Endothelial cell of umbilical vein (primary cell): Measurements from ENCODE around the gene SUSD6. TPM values are rescaled to one million over a fixed set of nuclear protein-coding genes. Genes with fewer than 3 reads are reported as not detected.

ENCODE experiments used
- BruUV-seq: library from RNA; stranded (reverse); fragments of 400-500 nt; replicated peaks from 2 replicates; lab custom pipeline; 2021; lab: Mats Ljungman, UMichigan
- CTCF ChIA-PET: fragments of 300-600, 350-600 bp; sonication (Branson Sonifier 250); formaldehyde crosslinking; loops from one replicate; lab custom pipeline; 2021; ENCODE audit warnings: antibody characterized with exemption, inconsistent platforms; lab: Charles Lee
- POLR2A ChIA-PET: fragments of 300-600, 350-600 bp; sonication (Branson Sonifier 250); formaldehyde crosslinking; loops from one replicate; lab custom pipeline; 2021; ENCODE audit warnings: antibody characterized with exemption, inconsistent platforms; lab: Charles Lee
- DNase-seq: peaks from one replicate; pipeline ENCODE4 v3.0.0-alpha.2; 2011; ENCODE audit warnings: low read depth, low spot score
- FAIRE-seq: peaks from 2 replicates; lab custom pipeline; 2011; peaks lifted over from hg19 to GRCh38; lab: Jason Lieb, UNC
- H2AFZ ChIP-seq: 2 replicates; pipeline ENCODE4 v1.6.0; 2012; ENCODE audit warnings: low read depth, low read length, control low read depth, inconsistent platforms
- H3K27ac ChIP-seq: 2 replicates; pipeline ENCODE4 v1.5.1; 2011; ENCODE audit warnings: low read depth, mild to moderate bottlenecking, control low read depth, low read length, moderate library complexity; ENCODE audit not compliant: insufficient read depth
- H3K27me3 ChIP-seq, 2 experiments: 2 replicates each; pipeline versions ENCODE4 v1.6.0 to v1.6.1; 2011; ENCODE audit warnings: low read length in 2 of 2, mixed read lengths in 1 of 2; ENCODE audit not compliant: control insufficient read depth in 2 of 2, insufficient read depth in 2 of 2
- H3K36me3 ChIP-seq, 2 experiments: 2 replicates in 1 of 2; 3 replicates in 1 of 2; pipeline ENCODE4 v1.5.1; 2011; ENCODE audit warnings: low read length in 2 of 2, mild to moderate bottlenecking in 1 of 2, moderate library complexity in 1 of 2; ENCODE audit not compliant: control insufficient read depth in 2 of 2, insufficient read depth in 2 of 2; ENCODE audit errors: extremely low read depth in 1 of 2
- H3K4me1 ChIP-seq: 3 replicates; pipeline ENCODE4 v1.5.1; 2011; ENCODE audit warnings: mild to moderate bottlenecking, low read length; ENCODE audit not compliant: control insufficient read depth, insufficient read depth; ENCODE audit errors: extremely low read depth
- H3K4me2 ChIP-seq: 2 replicates; pipeline ENCODE4 v1.6.1; 2011; ENCODE audit warnings: low read length, control low read depth, mixed read lengths; ENCODE audit not compliant: insufficient read depth
- H3K4me3 ChIP-seq, 3 experiments: fragments of 200-600 bp in 1 of 3; sonication (generic), shearing (Covaris generic) in 1 of 3; replicated peaks in 1 of 3; 2 replicates each; pipeline ENCODE4 v1.5.1; 2011 to 2016; ENCODE audit warnings: control low read depth in 3 of 3, low read length in 3 of 3, mild to moderate bottlenecking in 2 of 3, inconsistent platforms in 1 of 3, low read depth in 1 of 3, moderate library complexity in 1 of 3; ENCODE audit not compliant: insufficient read depth in 1 of 3
- H3K79me2 ChIP-seq: 2 replicates; pipeline ENCODE4 v1.6.0; 2012; ENCODE audit warnings: low read length, inconsistent platforms; ENCODE audit not compliant: control insufficient read depth, insufficient read depth
- H3K9ac ChIP-seq: replicated peaks from 2 replicates; pipeline ENCODE3; 2011; ENCODE audit warnings: low read length, control low read depth; ENCODE audit not compliant: insufficient read depth; ENCODE audit errors: extremely low read depth
- H3K9me1 ChIP-seq: replicated peaks from 3 replicates; pipeline ENCODE4 v1.6.0; 2011; ENCODE audit warnings: mild to moderate bottlenecking, low read length; ENCODE audit not compliant: control insufficient read depth, insufficient read depth; ENCODE audit errors: extremely low read depth
- H3K9me3 ChIP-seq: replicated peaks from 2 replicates; pipeline ENCODE4 v1.5.1; 2012; ENCODE audit warnings: low read length, inconsistent platforms; ENCODE audit not compliant: control insufficient read depth, insufficient read depth
- H4K20me1 ChIP-seq: replicated peaks from 2 replicates; pipeline ENCODE3; 2011; ENCODE audit warnings: mild to moderate bottlenecking, low read length; ENCODE audit not compliant: control insufficient read depth, insufficient read depth; ENCODE audit errors: extremely low read depth
- CTCF ChIP-seq, 2 donors: IDR thresholded peaks; 1 replicate in 1 of 2; 2 replicates in 1 of 2; pipeline ENCODE4 v1.5.1; 2011; ENCODE audit warnings: low read length in 2 of 2, mild to moderate bottlenecking in 2 of 2, moderate library complexity in 2 of 2, control low read depth in 1 of 2, inconsistent platforms in 1 of 2, low read depth in 1 of 2; ENCODE audit not compliant: insufficient read depth in 1 of 2; ENCODE audit errors: extremely low read depth in 1 of 2
- EZH2 ChIP-seq: IDR thresholded peaks from 2 replicates; pipeline ENCODE4 v1.6.1; 2012; ENCODE audit warnings: borderline replicate concordance, low read depth, mild to moderate bottlenecking, moderate library complexity, low read length, inconsistent platforms; ENCODE audit not compliant: severe bottlenecking
- FOS ChIP-seq: IDR thresholded peaks from 2 replicates; pipeline ENCODE4 v1.6.1; 2011; ENCODE audit warnings: mild to moderate bottlenecking, low read length, moderate library complexity, borderline replicate concordance; ENCODE audit not compliant: insufficient read depth
- GATA2 ChIP-seq: IDR thresholded peaks from 2 replicates; pipeline ENCODE4 v1.7.0; 2011; ENCODE audit warnings: low read depth, mild to moderate bottlenecking, moderate library complexity, mixed read lengths, low read length; ENCODE audit not compliant: insufficient read length, insufficient read depth
- JUN ChIP-seq: IDR thresholded peaks from 2 replicates; pipeline ENCODE4 v1.6.1; 2011; ENCODE audit warnings: borderline replicate concordance, low read depth; ENCODE audit not compliant: insufficient read length, insufficient read depth
- MAX ChIP-seq: IDR thresholded peaks from 2 replicates; pipeline ENCODE4 v1.6.1; 2011; ENCODE audit not compliant: insufficient read depth, insufficient read length
- MYC ChIP-seq: IDR thresholded peaks from one replicate; pipeline ENCODE4 v1.6.1; 2011; ENCODE audit warnings: mild to moderate bottlenecking, low read depth, low read length
- POLR2A ChIP-seq: IDR thresholded peaks from 2 replicates; pipeline ENCODE4 v1.6.1; 2012; ENCODE audit warnings: low read depth, mild to moderate bottlenecking, control low read depth, low read length
- POLR2AphosphoS5 ChIP-seq: IDR thresholded peaks from 2 replicates; pipeline ENCODE4 v1.6.1; 2012; ENCODE audit warnings: low read depth, mild to moderate bottlenecking, control low read depth, low read length, moderate library complexity; ENCODE audit not compliant: insufficient read depth
- dilution Hi-C: fragments of 300-500 bp; cut with MboI; formaldehyde crosslinking; loops from one replicate; pipeline ENCODE4 v1.15.0; 2019; ENCODE audit warnings: low sequenced_read_pairs; ENCODE audit not compliant: extremely low pct_ligation_motif_present
- intact Hi-C: fragments of 100-400 bp; cut with micrococcal nuclease; formaldehyde crosslinking; loops from one replicate; pipeline ENCODE4 v1.10.0; 2022
- polyA plus RNA-seq, 4 experiments: library from polyadenylated mRNA; depleted of rRNA in 3 of 4; stranded (reverse) in 3 of 4; unstranded in 1 of 4; fragments of >200 nt; gene quantifications; 2 replicates each; pipeline versions ENCODE4 v1.2.1 to v1.2.3, GENCODE V29; 2011 to 2012; ENCODE audit warnings: missing spikeins in 1 of 4
- total RNA-seq: library from RNA; stranded (reverse); gene quantifications from 2 replicates; pipeline ENCODE4 v1.2.3, GENCODE V29; 2021

The SUSD6 gene
- total and polyA plus RNA-seq, 2 donors (not counting 3 experiments of a cell fraction or from before 2014, with no cell fraction given), result 13.4 to 19.5 TPM

- Histone ChIP-seq H3K9me3 (no peaks in the 10 kb centered on the region), H3K27me3 (peaks cover 58 to 65% of the 10 kb centered on the region in 2 experiments), H3K9ac (no peak overlapping the region), H3K4me3 (no peak overlapping the region), H4K20me1 (no peaks in the 10 kb centered on the region), H2AFZ (no peak overlapping the region), H3K36me3 (no peaks in the 10 kb centered on the region), H3K9me1 (no peaks in the 10 kb centered on the region), H3K27ac (no peak overlapping the region), H3K4me2 (no peak overlapping the region), H3K79me2 (no peaks in the 10 kb centered on the region), H3K4me1 (peaks cover 5% of the 10 kb centered on the region)
- intact Hi-C loops, result no loop called here
- DNase-seq (no peak), FAIRE-seq (no peak)
- TF ChIP-seq MYC, result no peak
- TF ChIP-seq MAX, result no peak
- no peak for TF ChIP-seq FOS
- no peak for TF ChIP-seq POLR2A
- dilution Hi-C loops, result no loop called here
- BruUV-seq, result no TSS peak
- CTCF ChIA-PET, result interaction anchor here (2.2 kb wide), 1 partner anchor 32 kb away, joined by 7 read pairs; no protein-coding TSS in a partner anchor
- POLR2A ChIA-PET, result interaction anchor here (0.6 kb wide), 1 partner anchor 158 kb away, joined by 6 read pairs; no protein-coding TSS in a partner anchor
These were observed 43.8 kb upstream of the SUSD6 start for GRCh38 chr14:69567563-69567962.

- no peaks in the 10 kb centered on the region for H3K79me2 ChIP-seq
- POLR2A ChIA-PET, result no interaction called here
- BruUV-seq, result no TSS peak
- peaks cover 67 to 81% of the 10 kb centered on the region in 2 experiments for H3K27me3 ChIP-seq
- no peaks in the 10 kb centered on the region for H4K20me1 ChIP-seq
- peaks cover 9% of the 10 kb centered on the region for H3K4me1 ChIP-seq
- H3K27ac ChIP-seq, result no peak overlapping the region
- no peak overlapping the region for H2AFZ ChIP-seq
- no peak overlapping the region for H3K9ac ChIP-seq
- H3K4me2 ChIP-seq, result no peak overlapping the region
- CTCF ChIA-PET, result interaction anchor here (2.8 kb wide), 1 partner anchor 34 kb away, joined by 12 read pairs; no protein-coding TSS in a partner anchor
- TF ChIP-seq GATA2 (no peak), POLR2AphosphoS5 (no peak), MYC (no peak), EZH2 (no peak), JUN (no peak), FOS (no peak), MAX (no peak), CTCF (IDR thresholded peaks at IDR 0.05; ENCODE audit: extremely low read depth in 1 of 2, insufficient read depth in 1 of 2, low read depth in 1 of 2, low read length in 2 of 2) (no peak), POLR2A (no peak)
- H3K36me3 ChIP-seq, result no peaks in the 10 kb centered on the region
- intact Hi-C loops, result no loop called here
- H3K9me1 ChIP-seq, result no peaks in the 10 kb centered on the region
- no peak overlapping the region for H3K4me3 ChIP-seq
- no peaks in the 10 kb centered on the region for H3K9me3 ChIP-seq
- dilution Hi-C loops, result no loop called here
- no peak for DNase-seq
- no peak for FAIRE-seq
These were observed 41.5 kb upstream of the SUSD6 start for GRCh38 chr14:69569859-69570258.
